Measurements from ENCODE around the gene ICAM4. TPM values are rescaled to one million over a fixed set of nuclear protein-coding genes. Genes with fewer than 3 reads are reported as not detected.

Gene ICAM4
- total RNA-seq, 1 experiment from 2014 or later: 2.0 TPM

GRCh38 chr19:10268071-10268470, 18.7 kb upstream of the ICAM4 start:
- H3K9me3 Mint-ChIP-seq: no peaks in the 10 kb centered on the region
- H3K4me3 Mint-ChIP-seq: no peak overlapping the region
- TF ChIP-seq MXD4 (CRISPR knock-in tag; IDR thresholded peaks at IDR 0.05; ENCODE audit: borderline replicate concordance) (no peak), NFE2L1 (CRISPR knock-in tag; IDR thresholded peaks at IDR 0.05) (no peak), ELF4 (CRISPR knock-in tag; IDR thresholded peaks at IDR 0.05; ENCODE audit: low read depth) (no peak), JAZF1 (CRISPR knock-in tag; IDR thresholded peaks at IDR 0.05) (no peak), STAT6 (CRISPR knock-in tag; conservative IDR thresholded peaks at IDR 0.05; ENCODE audit: low read depth) (no peak), NR2C2 (CRISPR knock-in tag; IDR thresholded peaks at IDR 0.05) (no peak), ZBTB21 (CRISPR knock-in tag; IDR thresholded peaks at IDR 0.05; ENCODE audit: borderline replicate concordance) (no peak)
- TF ChIP-seq, protein P1, sequence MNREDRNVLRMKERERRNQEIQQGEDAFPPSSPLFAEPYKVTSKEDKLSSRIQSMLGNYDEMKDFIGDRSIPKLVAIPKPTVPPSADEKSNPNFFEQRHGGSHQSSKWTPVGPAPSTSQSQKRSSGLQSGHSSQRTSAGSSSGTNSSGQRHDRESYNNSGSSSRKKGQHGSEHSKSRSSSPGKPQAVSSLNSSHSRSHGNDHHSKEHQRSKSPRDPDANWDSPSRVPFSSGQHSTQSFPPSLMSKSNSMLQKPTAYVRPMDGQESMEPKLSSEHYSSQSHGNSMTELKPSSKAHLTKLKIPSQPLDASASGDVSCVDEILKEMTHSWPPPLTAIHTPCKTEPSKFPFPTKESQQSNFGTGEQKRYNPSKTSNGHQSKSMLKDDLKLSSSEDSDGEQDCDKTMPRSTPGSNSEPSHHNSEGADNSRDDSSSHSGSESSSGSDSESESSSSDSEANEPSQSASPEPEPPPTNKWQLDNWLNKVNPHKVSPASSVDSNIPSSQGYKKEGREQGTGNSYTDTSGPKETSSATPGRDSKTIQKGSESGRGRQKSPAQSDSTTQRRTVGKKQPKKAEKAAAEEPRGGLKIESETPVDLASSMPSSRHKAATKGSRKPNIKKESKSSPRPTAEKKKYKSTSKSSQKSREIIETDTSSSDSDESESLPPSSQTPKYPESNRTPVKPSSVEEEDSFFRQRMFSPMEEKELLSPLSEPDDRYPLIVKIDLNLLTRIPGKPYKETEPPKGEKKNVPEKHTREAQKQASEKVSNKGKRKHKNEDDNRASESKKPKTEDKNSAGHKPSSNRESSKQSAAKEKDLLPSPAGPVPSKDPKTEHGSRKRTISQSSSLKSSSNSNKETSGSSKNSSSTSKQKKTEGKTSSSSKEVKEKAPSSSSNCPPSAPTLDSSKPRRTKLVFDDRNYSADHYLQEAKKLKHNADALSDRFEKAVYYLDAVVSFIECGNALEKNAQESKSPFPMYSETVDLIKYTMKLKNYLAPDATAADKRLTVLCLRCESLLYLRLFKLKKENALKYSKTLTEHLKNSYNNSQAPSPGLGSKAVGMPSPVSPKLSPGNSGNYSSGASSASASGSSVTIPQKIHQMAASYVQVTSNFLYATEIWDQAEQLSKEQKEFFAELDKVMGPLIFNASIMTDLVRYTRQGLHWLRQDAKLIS (CRISPR knock-in tag; IDR thresholded peaks at IDR 0.05; ENCODE audit: borderline replicate concordance): no peak
- H3K27me3 Mint-ChIP-seq (ENCODE audit: low read depth): peaks cover 45% of the 10 kb centered on the region
- H3K27ac Mint-ChIP-seq: no peak overlapping the region
- ATAC-seq (no peak), DNase-seq (ENCODE audit: low spot score) (no peak)
- 0 out of 2 replicates have a peak, but pooled peaks cover 4% of the 10 kb centered on the region for H3K4me1 Mint-ChIP-seq
- H3K36me3 Mint-ChIP-seq: no peaks in the 10 kb centered on the region
- ChIA-PET CTCF (interaction anchor here (0.6 to 6.1 kb wide), 5 partner anchors 9 to 562 kb away, joined by 3 to 163 read pairs (median 4); no protein-coding TSS in a partner anchor), POLR2A (interaction anchor here (1.2 kb wide), 1 partner anchor 105 kb away, joined by 3 read pairs; no protein-coding TSS in a partner anchor)

- POLR2A ChIA-PET: interaction anchor here (0.6 to 2.5 kb wide), 9 partner anchors 10 to 121 kb away, joined by 3 to 11 read pairs (median 5); partner anchors contain the start of genes ICAM5, RAVER1 and TYK2
- Mint-ChIP-seq H3K27ac (no peak overlapping the region), H3K27me3 (ENCODE audit: low read depth) (peaks cover 46% of the 10 kb centered on the region), H3K9me3 (no peaks in the 10 kb centered on the region), H3K4me3 (peak overlapping the region; percentile 68), H3K4me1 (0 out of 2 replicates have a peak, but pooled peaks cover 4% of the 10 kb centered on the region), H3K36me3 (no peaks in the 10 kb centered on the region)
- ATAC-seq: peak; percentile 69
- peak; percentile 93 for DNase-seq (ENCODE audit: low spot score)
- CTCF ChIA-PET: interaction anchor here (0.5 to 6.1 kb wide), 30 partner anchors 10 to 210 kb away, joined by 3 to 180 read pairs (median 5); partner anchors contain the start of genes CDC37, FDX2, ICAM4 and ICAM5
- no peak for TF ChIP-seq NFATC4 (CRISPR knock-in tag; IDR thresholded peaks at IDR 0.05)
- no peak for TF ChIP-seq OVOL2 (CRISPR knock-in tag; IDR thresholded peaks at IDR 0.05; ENCODE audit: borderline replicate concordance)
- TF ChIP-seq ATF1 (CRISPR knock-in tag; IDR thresholded peaks at IDR 0.05): no peak
- TF ChIP-seq ZNF121 (CRISPR knock-in tag; IDR thresholded peaks at IDR 0.05): peak; percentile 70; the same call in 1 of the 2 replicates
- TF ChIP-seq ETV6 (CRISPR knock-in tag; IDR thresholded peaks at IDR 0.05): peak; percentile 48; the same call in 1 of the 2 replicates
- peak; percentile 62; the same call in 1 of the 2 replicates for TF ChIP-seq SP1 (CRISPR knock-in tag; conservative IDR thresholded peaks at IDR 0.05)
- TF ChIP-seq, protein P2, sequence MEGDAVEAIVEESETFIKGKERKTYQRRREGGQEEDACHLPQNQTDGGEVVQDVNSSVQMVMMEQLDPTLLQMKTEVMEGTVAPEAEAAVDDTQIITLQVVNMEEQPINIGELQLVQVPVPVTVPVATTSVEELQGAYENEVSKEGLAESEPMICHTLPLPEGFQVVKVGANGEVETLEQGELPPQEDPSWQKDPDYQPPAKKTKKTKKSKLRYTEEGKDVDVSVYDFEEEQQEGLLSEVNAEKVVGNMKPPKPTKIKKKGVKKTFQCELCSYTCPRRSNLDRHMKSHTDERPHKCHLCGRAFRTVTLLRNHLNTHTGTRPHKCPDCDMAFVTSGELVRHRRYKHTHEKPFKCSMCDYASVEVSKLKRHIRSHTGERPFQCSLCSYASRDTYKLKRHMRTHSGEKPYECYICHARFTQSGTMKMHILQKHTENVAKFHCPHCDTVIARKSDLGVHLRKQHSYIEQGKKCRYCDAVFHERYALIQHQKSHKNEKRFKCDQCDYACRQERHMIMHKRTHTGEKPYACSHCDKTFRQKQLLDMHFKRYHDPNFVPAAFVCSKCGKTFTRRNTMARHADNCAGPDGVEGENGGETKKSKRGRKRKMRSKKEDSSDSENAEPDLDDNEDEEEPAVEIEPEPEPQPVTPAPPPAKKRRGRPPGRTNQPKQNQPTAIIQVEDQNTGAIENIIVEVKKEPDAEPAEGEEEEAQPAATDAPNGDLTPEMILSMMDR (IDR thresholded peaks at IDR 0.05): peak; percentile 84
- TF ChIP-seq HMGA2 (CRISPR knock-in tag; IDR thresholded peaks at IDR 0.05): no peak
Measured at GRCh38 chr19:10269333-10270179, 17.2 kb upstream of the ICAM4 start.
